ENCODE results near the gene SVBP. TPM values are rescaled to one million over a fixed set of nuclear protein-coding genes. Genes with fewer than 3 reads are reported as not detected.

Gene SVBP
- polyA plus RNA-seq, 1 donor (not counting 4 experiments of a cell fraction or from before 2014, with no cell fraction given): 15.5 TPM

DNA sequence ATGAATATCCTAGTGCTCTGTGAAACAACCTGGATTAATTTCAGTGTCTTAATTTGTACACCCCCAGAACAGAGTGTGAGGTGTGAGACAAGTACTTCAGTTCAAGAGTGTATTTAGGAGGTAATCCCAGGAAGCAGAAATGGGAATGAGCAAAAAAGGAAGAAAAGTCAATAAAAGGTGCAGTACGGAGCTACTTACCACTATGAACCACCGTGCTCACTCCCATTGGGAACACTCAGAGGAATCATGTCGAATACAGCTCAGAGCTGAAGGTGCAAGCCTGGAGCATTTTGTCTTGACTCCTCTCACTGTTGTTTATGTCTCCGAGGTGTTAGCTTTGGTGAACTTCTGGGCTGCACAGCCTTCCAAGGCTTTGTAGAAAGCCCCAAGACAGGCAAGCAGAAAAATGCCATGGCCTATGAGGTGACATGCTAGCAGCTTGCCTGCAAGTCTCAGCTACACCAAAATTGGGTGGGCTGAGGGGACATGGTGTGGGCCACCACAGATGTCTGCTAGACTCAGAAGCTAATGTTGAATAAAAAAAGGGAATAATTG, 7.4 kb upstream of the SVBP start:
- Histone ChIP-seq H3K9me1 (ENCODE audit: control insufficient read depth, extremely low read depth, insufficient read depth, low read length) (no peaks in the 10 kb centered on the region), H2AFZ (ENCODE audit: control insufficient read depth, low read length) (no peak overlapping the region), H3K27ac (ENCODE audit: control insufficient read depth, insufficient read depth, low read length) (no peak overlapping the region), H3K9me3 (ENCODE audit: control insufficient read depth, low read depth, low read length) (no peaks in the 10 kb centered on the region), H3K27me3 (ENCODE audit: control insufficient read depth, extremely low read depth, insufficient read depth, low read length) (no peaks in the 10 kb centered on the region), H3K9ac (ENCODE audit: control insufficient read depth, extremely low read depth, insufficient read depth, low read length) (no peak overlapping the region), H3K4me1 (ENCODE audit: control insufficient read depth, extremely low read depth, insufficient read depth, low read length) (no peaks in the 10 kb centered on the region), H3K36me3 (ENCODE audit: control insufficient read depth in 2 of 2, extremely low read depth in 1 of 2, insufficient read depth in 2 of 2, low read length in 2 of 2) (no peaks in the 10 kb centered on the region), H3K4me3 (ENCODE audit: control insufficient read depth in 2 of 3, extremely low read depth in 1 of 3, insufficient read depth in 2 of 3, low read depth in 1 of 3, low read length in 3 of 3) (no peak overlapping the region), H3K79me2 (ENCODE audit: control insufficient read depth, insufficient read depth, low read length) (no peaks in the 10 kb centered on the region), H3K4me2 (ENCODE audit: control insufficient read depth, extremely low read depth, insufficient read depth, low read depth, low read length) (no peak overlapping the region), H4K20me1 (ENCODE audit: control insufficient read depth, extremely low read depth, insufficient read depth, low read length) (no peaks in the 10 kb centered on the region)
- DNase-seq (ENCODE audit: low read depth, low spot score) (no peak), FAIRE-seq (no peak)
- dilution Hi-C loops (cut with MboI; ENCODE audit: extremely low pct_ligation_motif_present, low sequenced_read_pairs): no loop called here
- TF ChIP-seq, protein P1, sequence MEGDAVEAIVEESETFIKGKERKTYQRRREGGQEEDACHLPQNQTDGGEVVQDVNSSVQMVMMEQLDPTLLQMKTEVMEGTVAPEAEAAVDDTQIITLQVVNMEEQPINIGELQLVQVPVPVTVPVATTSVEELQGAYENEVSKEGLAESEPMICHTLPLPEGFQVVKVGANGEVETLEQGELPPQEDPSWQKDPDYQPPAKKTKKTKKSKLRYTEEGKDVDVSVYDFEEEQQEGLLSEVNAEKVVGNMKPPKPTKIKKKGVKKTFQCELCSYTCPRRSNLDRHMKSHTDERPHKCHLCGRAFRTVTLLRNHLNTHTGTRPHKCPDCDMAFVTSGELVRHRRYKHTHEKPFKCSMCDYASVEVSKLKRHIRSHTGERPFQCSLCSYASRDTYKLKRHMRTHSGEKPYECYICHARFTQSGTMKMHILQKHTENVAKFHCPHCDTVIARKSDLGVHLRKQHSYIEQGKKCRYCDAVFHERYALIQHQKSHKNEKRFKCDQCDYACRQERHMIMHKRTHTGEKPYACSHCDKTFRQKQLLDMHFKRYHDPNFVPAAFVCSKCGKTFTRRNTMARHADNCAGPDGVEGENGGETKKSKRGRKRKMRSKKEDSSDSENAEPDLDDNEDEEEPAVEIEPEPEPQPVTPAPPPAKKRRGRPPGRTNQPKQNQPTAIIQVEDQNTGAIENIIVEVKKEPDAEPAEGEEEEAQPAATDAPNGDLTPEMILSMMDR (optimal IDR thresholded peaks at IDR 0.05 in 1 of 3, IDR thresholded peaks at IDR 0.05 in 1 of 3, conservative IDR thresholded peaks at IDR 0.05 in 1 of 3; ENCODE audit: extremely low read depth in 1 of 3, insufficient read depth in 2 of 3, low read length in 3 of 3): no peak
- TF ChIP-seq EZH2 (IDR thresholded peaks at IDR 0.05; ENCODE audit: low read length): no peak

DNA sequence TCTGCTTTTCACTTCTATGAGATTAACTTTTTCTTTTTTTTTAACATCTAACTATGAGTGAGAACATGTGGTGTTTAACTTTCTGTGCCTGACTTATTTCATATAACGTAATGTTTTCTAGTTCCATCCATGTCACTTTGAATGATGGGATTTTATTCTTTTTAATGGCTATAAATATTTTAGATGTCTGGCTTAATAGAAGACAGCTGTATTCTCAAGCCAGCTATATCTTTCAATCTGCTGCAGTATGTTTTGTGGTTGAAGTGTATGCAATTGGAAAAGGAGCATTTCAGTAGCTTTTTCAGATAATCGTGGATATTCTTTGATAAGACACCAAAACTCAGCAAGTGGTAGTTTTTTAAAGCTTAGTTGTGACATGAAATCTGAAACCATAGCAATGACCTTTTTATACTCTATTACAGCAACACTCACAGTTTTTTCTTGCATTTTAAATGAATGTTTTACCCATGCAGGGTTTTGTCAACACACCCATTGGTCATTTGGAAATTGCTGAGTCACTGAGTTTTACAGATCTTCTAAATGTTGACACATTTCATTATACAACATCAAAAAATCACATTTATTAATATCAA, 5.7 kb upstream of the SVBP start:
- Histone ChIP-seq H3K27ac (ENCODE audit: control insufficient read depth, insufficient read depth, low read length) (no peak overlapping the region), H4K20me1 (ENCODE audit: control insufficient read depth, extremely low read depth, insufficient read depth, low read length) (no peaks in the 10 kb centered on the region), H3K9ac (ENCODE audit: control insufficient read depth, extremely low read depth, insufficient read depth, low read length) (no peak overlapping the region), H3K36me3 (ENCODE audit: control insufficient read depth in 2 of 2, extremely low read depth in 1 of 2, insufficient read depth in 2 of 2, low read length in 2 of 2) (no peaks in the 10 kb centered on the region), H3K4me2 (ENCODE audit: control insufficient read depth, extremely low read depth, insufficient read depth, low read depth, low read length) (no peak overlapping the region), H2AFZ (ENCODE audit: control insufficient read depth, low read length) (no peak overlapping the region), H3K27me3 (ENCODE audit: control insufficient read depth, extremely low read depth, insufficient read depth, low read length) (no peaks in the 10 kb centered on the region), H3K9me1 (ENCODE audit: control insufficient read depth, extremely low read depth, insufficient read depth, low read length) (no peaks in the 10 kb centered on the region), H3K9me3 (ENCODE audit: control insufficient read depth, low read depth, low read length) (no peaks in the 10 kb centered on the region), H3K79me2 (ENCODE audit: control insufficient read depth, insufficient read depth, low read length) (no peaks in the 10 kb centered on the region), H3K4me3 (ENCODE audit: control insufficient read depth in 2 of 3, extremely low read depth in 1 of 3, insufficient read depth in 2 of 3, low read depth in 1 of 3, low read length in 3 of 3) (no peak overlapping the region), H3K4me1 (ENCODE audit: control insufficient read depth, extremely low read depth, insufficient read depth, low read length) (peaks cover 2% of the 10 kb centered on the region)
- dilution Hi-C loops (cut with MboI; ENCODE audit: extremely low pct_ligation_motif_present, low sequenced_read_pairs): no loop called here
- DNase-seq (ENCODE audit: low read depth, low spot score) (no peak), FAIRE-seq (no peak)
- TF ChIP-seq, protein P1 (optimal IDR thresholded peaks at IDR 0.05 in 1 of 3, IDR thresholded peaks at IDR 0.05 in 1 of 3, conservative IDR thresholded peaks at IDR 0.05 in 1 of 3; ENCODE audit: extremely low read depth in 1 of 3, insufficient read depth in 2 of 3, low read length in 3 of 3): no peak
- TF ChIP-seq EZH2 (IDR thresholded peaks at IDR 0.05; ENCODE audit: low read length): no peak
